ENCODE measurements around the gene TNFSF11. TPM values are rescaled to one million over a fixed set of nuclear protein-coding genes. Genes with fewer than 3 reads are reported as not detected.

Gene TNFSF11
- total and polyA plus RNA-seq, 7 donors = 1.8 TPM; not detected in 6

DNA sequence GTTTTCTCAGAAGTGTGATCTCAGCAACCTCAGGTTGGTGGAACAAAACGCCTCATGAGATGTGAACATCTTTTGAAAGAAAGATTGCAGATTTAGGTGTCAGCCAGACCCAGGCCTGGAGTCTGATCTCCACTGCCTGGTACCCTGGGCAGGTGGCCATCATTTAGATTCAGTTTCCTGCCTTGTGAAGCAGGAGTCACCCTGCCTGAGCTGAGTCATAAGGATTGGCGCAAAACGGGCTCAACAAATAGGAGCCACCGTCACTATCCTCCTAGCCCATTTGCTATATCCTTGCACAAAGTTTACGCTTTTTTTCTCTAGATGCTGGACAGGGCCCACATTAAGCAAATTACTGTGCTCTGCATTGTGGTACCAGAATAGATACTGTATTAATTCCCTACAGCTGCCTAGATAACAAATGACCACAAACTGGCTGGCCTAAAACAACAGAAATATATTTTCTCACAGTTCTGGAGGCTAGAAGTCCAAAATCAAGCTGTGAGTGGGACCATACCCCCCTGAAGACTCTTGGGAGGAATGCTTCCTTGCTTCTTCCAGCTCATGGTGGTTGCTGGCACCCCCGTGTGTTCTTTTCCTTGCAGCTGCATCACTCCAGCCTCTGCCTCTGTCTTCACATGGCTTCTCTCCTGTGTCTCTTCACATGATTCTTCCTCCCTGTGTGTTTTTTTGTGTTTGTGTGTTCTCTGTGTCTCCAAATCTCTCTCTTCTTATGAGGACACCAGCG, 38.2 kb downstream of the TNFSF11 start:
- TF ChIP-seq, protein P1, sequence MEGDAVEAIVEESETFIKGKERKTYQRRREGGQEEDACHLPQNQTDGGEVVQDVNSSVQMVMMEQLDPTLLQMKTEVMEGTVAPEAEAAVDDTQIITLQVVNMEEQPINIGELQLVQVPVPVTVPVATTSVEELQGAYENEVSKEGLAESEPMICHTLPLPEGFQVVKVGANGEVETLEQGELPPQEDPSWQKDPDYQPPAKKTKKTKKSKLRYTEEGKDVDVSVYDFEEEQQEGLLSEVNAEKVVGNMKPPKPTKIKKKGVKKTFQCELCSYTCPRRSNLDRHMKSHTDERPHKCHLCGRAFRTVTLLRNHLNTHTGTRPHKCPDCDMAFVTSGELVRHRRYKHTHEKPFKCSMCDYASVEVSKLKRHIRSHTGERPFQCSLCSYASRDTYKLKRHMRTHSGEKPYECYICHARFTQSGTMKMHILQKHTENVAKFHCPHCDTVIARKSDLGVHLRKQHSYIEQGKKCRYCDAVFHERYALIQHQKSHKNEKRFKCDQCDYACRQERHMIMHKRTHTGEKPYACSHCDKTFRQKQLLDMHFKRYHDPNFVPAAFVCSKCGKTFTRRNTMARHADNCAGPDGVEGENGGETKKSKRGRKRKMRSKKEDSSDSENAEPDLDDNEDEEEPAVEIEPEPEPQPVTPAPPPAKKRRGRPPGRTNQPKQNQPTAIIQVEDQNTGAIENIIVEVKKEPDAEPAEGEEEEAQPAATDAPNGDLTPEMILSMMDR (IDR thresholded peaks at IDR 0.05) = no peak
- no peak for TF ChIP-seq POLR2A (IDR thresholded peaks at IDR 0.05)
- TF ChIP-seq POLR2AphosphoS5 (IDR thresholded peaks at IDR 0.05) = no peak
- no peak for TF ChIP-seq EP300 (IDR thresholded peaks at IDR 0.05)
- Histone ChIP-seq H3K36me3 (no peaks in the 10 kb centered on the region), H3K27me3 (no peaks in the 10 kb centered on the region), H3K27ac (no peak overlapping the region), H3K4me3 (no peak overlapping the region), H3K9me3 (no peaks in the 10 kb centered on the region), H3K4me1 (no peaks in the 10 kb centered on the region)
- no peak for DNase-seq
- intact Hi-C loops (cut with DNase I) = no loop called here
- 80 to 81% methylated on average over 7 of the region's 7 CpGs for WGBS, 2 donors

DNA sequence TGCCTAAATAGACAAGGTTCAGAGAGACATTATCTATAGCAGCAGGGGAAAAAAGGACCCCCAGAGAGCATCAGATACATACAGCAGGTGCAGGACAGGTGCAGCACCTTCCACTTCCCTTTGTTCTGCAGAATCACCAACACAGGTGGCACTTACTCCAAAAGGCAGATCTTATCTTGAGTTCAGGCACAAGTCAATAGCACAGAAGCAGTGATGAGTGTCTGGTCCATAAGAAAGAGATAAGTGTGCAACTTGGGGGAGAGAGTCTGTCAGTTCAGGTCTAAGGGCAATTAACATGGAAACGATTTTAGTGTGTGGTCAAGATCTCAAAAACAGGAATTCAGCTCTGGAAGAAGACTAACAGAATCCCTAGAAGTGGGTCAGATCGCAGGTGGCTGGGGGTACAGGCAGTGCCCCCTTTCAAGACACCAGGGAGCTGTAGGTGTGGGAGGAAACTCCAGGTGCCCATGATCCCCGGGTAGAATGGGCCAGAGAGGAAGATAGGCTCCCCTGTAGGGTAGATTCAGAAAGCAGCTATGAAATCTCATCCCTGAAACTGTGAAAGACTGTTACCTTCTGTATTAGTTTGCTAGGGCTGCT, 40.6 kb downstream of the TNFSF11 start:
- H3K4me3 ChIP-seq = no peak overlapping the region
- 65 to 69% methylated on average over 3 of the region's 3 CpGs for WGBS, 2 donors
- no peaks in the 10 kb centered on the region for H3K9me3 ChIP-seq
- no peaks in the 10 kb centered on the region for H3K4me1 ChIP-seq
- no peaks in the 10 kb centered on the region for H3K36me3 ChIP-seq
- no peaks in the 10 kb centered on the region for H3K27me3 ChIP-seq
- intact Hi-C loops (cut with DNase I) = no loop called here
- no peak for DNase-seq
- no peak overlapping the region for H3K27ac ChIP-seq
- TF ChIP-seq EP300 (IDR thresholded peaks at IDR 0.05) (no peak), POLR2A (IDR thresholded peaks at IDR 0.05) (no peak), POLR2AphosphoS5 (IDR thresholded peaks at IDR 0.05) (no peak)
- TF ChIP-seq, protein P1 (IDR thresholded peaks at IDR 0.05) = no peak

DNA sequence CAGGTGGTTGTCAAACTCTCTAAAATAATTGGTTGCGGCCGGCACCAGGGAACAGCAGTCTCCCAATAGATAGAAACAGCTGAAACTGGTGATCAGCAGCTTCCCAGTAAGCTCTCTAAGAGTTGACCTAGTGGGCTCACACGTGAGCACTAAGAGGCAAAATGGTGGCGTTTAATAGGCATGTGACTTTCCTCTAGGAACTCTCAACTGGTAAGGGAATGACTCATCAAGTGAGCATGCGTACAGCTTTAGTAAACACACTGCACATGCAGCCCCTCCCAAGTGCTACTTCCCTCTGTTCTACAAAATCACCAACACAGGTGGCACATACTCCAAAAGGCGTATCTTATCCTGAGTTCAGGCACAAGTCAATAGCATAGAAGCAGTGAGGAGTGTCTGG, 41.7 kb downstream of the TNFSF11 start:
- 58 to 83% methylated on average over 6 of the region's 6 CpGs for WGBS, 2 donors
- Histone ChIP-seq H3K27me3 (no peaks in the 10 kb centered on the region), H3K9me3 (no peaks in the 10 kb centered on the region), H3K4me3 (no peak overlapping the region), H3K4me1 (no peaks in the 10 kb centered on the region), H3K36me3 (no peaks in the 10 kb centered on the region), H3K27ac (no peak overlapping the region)
- TF ChIP-seq POLR2A (IDR thresholded peaks at IDR 0.05) (no peak), POLR2AphosphoS5 (IDR thresholded peaks at IDR 0.05) (no peak), EP300 (IDR thresholded peaks at IDR 0.05) (no peak)
- TF ChIP-seq, protein P1 (IDR thresholded peaks at IDR 0.05) = no peak
- intact Hi-C loops (cut with DNase I) = no loop called here
- no peak for DNase-seq

DNA sequence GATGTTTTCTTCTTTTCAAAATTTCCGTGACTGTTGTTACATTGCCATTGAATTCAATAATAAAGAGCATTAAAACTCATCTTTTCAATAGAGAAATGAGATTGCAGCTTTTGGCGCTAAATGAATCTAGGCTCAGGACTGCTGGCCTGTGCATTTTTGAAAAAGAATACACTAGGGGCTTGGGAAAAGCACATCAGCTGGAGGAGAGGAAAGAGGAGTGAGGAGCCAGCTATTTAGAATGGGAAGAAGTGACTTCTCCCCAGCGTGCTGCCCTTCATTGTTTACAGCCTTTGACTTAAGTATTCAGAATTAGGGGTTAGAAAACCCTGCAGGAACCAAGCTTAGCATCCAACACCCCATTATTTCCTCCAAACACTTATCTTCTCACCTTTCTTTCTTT, 43.3 kb downstream of the TNFSF11 start:
- Histone ChIP-seq H3K27ac (no peak overlapping the region), H3K36me3 (no peaks in the 10 kb centered on the region), H3K9me3 (no peaks in the 10 kb centered on the region), H3K4me1 (no peaks in the 10 kb centered on the region), H3K27me3 (no peaks in the 10 kb centered on the region), H3K4me3 (no peak overlapping the region)
- TF ChIP-seq POLR2A (IDR thresholded peaks at IDR 0.05) (no peak), EP300 (IDR thresholded peaks at IDR 0.05) (no peak), POLR2AphosphoS5 (IDR thresholded peaks at IDR 0.05) (no peak)
- TF ChIP-seq, protein P1 (IDR thresholded peaks at IDR 0.05) = no peak
- 84 to 87% methylated on average over 3 of the region's 3 CpGs for WGBS, 2 donors
- DNase-seq = no peak
- intact Hi-C loops (cut with DNase I) = no loop called here
